ENCODE measurements around the gene ITGA3. TPM values are rescaled to one million over a fixed set of nuclear protein-coding genes. Genes with fewer than 3 reads are reported as not detected.
A peak's percentile ranks its signal among the peaks of the same experiment; 100 is the strongest.

Gene ITGA3
- polyA plus RNA-seq, 1 experiment: 39.9 TPM

DNA sequence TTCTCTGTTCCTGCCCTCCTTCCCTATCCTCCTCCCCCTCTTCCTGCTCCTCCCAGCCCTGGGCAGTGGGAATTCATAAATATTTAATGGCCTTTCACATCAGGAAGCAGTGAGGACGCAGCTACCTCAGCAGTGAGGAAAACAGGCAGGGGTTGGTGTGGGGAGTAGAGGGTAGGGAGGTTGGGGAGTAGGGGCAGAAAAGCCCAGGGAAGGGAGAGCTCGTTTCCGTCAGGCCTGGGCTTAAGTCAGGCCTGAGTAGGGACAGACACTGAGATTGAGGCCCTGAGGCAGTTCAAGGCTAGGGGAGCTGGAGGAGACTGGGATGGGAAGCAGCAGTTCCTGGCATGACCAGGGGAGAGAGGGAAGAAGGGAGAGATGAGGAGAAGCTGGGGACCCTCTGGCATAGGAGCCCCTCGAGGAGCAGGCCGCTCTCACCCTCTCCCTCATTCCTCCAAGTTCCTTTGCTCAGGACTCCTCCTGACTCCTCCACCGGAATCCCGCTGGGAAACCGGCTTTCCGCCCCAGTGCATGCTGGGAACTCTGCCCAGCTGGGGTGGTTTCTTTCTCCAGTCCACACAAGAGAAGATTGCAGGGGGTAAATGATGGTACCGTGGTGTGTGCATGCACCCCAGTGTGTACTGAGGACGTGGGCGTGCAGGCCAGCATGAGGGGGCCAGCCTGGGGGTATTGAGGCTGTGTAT is 67.9 kb downstream of the ITGA3 start:
- Histone ChIP-seq H3K27me3 (ENCODE audit: control insufficient read depth, insufficient read depth, low read length) (peaks cover 2% of the 10 kb centered on the region), H3K4me3 (ENCODE audit: low read depth, low read length) (no peak overlapping the region; the same call in 1 of the 2 replicates), H3K9me3 (ENCODE audit: control insufficient read depth, insufficient read depth, low read length) (no peaks in the 10 kb centered on the region), H3K27ac (ENCODE audit: low read depth, low read length) (peak overlapping the region; percentile 21)
- ChIA-PET CTCF (interaction anchor here (0.6 to 3.9 kb wide), 5 partner anchors 28 to 175 kb away, joined by 3 to 21 read pairs (median 4); partner anchors contain the start of gene PDK2), POLR2A (interaction anchor here (0.5 to 1.5 kb wide), 5 partner anchors 8 to 169 kb away, joined by 3 to 6 read pairs (median 4); no protein-coding TSS in a partner anchor)
- TF ChIP-seq, protein P1, sequence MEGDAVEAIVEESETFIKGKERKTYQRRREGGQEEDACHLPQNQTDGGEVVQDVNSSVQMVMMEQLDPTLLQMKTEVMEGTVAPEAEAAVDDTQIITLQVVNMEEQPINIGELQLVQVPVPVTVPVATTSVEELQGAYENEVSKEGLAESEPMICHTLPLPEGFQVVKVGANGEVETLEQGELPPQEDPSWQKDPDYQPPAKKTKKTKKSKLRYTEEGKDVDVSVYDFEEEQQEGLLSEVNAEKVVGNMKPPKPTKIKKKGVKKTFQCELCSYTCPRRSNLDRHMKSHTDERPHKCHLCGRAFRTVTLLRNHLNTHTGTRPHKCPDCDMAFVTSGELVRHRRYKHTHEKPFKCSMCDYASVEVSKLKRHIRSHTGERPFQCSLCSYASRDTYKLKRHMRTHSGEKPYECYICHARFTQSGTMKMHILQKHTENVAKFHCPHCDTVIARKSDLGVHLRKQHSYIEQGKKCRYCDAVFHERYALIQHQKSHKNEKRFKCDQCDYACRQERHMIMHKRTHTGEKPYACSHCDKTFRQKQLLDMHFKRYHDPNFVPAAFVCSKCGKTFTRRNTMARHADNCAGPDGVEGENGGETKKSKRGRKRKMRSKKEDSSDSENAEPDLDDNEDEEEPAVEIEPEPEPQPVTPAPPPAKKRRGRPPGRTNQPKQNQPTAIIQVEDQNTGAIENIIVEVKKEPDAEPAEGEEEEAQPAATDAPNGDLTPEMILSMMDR (IDR thresholded peaks at IDR 0.05; ENCODE audit: low read depth, low read length): no peak
- DNase-seq (ENCODE audit: low read depth, low spot score): no peak

DNA sequence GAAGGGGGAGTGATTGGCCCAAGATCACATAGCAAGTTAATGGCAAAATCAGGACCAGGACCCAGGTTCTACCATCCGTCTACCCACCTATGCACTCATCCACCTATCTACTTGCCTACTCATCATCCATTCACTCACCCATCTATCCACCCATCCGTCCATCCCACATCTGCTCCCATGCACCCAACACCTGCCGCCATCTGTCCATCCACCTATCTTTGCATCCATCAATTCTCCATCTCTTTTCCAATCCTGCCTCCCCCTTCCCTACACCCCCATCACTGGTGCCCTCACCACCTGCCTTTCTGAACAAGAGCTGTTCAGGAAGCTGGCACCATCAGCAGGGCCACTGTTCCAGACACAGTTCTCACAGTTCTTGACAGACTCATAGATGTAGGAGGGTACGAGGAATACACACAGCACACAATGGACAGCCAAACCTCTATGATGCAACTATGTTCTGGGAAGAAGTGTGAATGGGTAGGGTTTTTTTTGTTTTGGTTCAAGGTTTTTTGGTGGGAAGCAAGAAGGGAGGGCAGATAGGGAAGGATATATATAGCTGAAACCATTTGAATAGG is 69.6 kb downstream of the ITGA3 start:
- ChIA-PET POLR2A (no interaction called here), CTCF (interaction anchor here (1.7 kb wide), 1 partner anchor 32 kb away, joined by 3 read pairs; no protein-coding TSS in a partner anchor)
- DNase-seq (ENCODE audit: low read depth, low spot score): no peak
- TF ChIP-seq, protein P1 (IDR thresholded peaks at IDR 0.05; ENCODE audit: low read depth, low read length): no peak
- no peaks in the 10 kb centered on the region; the same call in 1 of the 2 replicates for H3K9me3 ChIP-seq (ENCODE audit: control insufficient read depth, insufficient read depth, low read length)
- H3K4me3 ChIP-seq (ENCODE audit: low read depth, low read length): no peak overlapping the region
- no peaks in the 10 kb centered on the region for H3K27me3 ChIP-seq (ENCODE audit: control insufficient read depth, insufficient read depth, low read length)
- no peak overlapping the region for H3K27ac ChIP-seq (ENCODE audit: low read depth, low read length)

DNA sequence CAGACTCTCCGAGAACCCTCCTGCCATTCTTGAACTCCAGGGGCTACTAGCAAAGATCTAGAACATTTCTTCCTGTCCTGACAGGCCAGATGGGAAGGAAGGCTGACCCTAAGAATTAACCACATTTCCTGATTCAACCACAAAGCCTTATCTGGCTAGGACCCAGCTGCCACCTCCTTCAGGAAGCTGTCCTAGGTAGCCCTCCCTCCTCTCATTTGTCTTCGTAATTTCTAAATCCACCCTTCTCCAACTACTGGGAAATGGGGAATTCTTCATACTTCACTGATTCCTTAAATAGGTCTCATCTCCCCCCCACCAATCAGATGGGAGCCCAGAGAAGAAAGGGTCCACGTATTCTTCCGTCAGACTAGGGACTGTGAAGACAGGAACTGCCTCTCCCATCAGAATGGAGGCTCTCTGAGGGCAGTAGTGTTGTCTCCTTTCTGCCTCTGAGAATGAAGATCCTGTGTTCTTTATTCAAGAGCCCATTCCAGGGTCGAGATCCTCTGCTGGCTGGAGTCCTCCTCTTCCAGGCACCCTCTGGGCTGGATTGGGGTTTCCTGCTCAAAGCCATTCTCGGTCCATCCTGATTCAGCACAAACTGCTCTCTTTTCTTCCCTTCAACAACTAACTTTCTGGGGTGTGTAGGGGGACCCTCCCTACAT is 71.9 kb downstream of the ITGA3 start:
- H3K9me3 ChIP-seq (ENCODE audit: control insufficient read depth, insufficient read depth, low read length): no peaks in the 10 kb centered on the region; the same call in 1 of the 2 replicates
- H3K27ac ChIP-seq (ENCODE audit: low read depth, low read length): no peak overlapping the region
- H3K4me3 ChIP-seq (ENCODE audit: low read depth, low read length): no peak overlapping the region
- TF ChIP-seq, protein P1 (IDR thresholded peaks at IDR 0.05; ENCODE audit: low read depth, low read length): no peak
- DNase-seq (ENCODE audit: low read depth, low spot score): no peak
- ChIA-PET POLR2A (no interaction called here), CTCF (interaction anchor here (0.5 kb wide), 1 partner anchor 269 kb away, joined by 3 read pairs; no protein-coding TSS in a partner anchor)
- H3K27me3 ChIP-seq (ENCODE audit: control insufficient read depth, insufficient read depth, low read length): no peaks in the 10 kb centered on the region

DNA sequence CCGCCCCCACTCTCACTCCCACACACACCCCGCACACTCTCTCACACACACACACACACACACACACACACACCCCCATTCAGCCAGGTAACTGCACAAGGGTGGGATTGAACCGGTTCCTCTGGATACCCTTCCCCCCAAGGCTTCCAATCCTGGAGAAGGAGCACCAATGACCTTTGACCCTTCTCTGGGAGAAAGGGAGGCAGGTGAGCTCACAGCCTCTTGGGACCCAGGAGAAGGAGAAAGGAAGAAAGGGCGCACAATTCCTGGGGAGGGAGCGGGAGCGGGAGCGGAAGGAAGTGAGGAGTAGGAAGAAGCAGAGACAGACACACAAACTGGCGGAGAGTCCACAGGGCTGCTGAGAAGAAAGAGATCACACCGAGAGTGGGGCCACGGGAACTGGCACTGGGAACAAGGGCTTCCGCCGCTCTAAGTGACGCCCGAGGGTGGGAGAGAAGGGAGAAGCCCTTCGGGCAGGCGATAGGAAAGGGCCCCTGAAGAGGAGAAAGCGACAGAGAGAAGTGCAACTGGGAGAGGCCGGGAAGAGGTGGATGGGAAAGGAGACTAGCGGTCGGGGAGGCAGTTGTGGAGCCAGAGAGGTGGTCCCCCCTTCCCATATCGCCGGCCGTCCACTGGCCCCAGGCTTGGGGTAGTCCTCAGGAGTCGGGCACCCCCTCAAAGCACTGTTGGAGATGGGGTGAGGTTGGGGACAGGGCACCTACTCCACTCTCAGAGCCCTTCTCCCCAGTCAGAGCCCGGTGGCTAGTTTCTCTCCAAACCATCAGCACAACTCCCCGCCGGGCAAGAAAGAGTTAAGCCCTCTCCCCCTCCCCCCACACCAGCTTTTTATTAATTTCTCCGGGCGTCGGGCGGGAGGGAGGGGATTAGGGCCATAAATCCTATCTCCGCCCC is 72.8 kb downstream of the ITGA3 start:
- DNase-seq (ENCODE audit: low read depth, low spot score): no peak
- TF ChIP-seq, protein P1 (IDR thresholded peaks at IDR 0.05; ENCODE audit: low read depth, low read length): no peak
- Histone ChIP-seq H3K9me3 (ENCODE audit: control insufficient read depth, insufficient read depth, low read length) (no peaks in the 10 kb centered on the region; the same call in 1 of the 2 replicates), H3K4me3 (ENCODE audit: low read depth, low read length) (peak overlapping the region; percentile 67), H3K27ac (ENCODE audit: low read depth, low read length) (peak overlapping the region; percentile 52), H3K27me3 (ENCODE audit: control insufficient read depth, insufficient read depth, low read length) (no peaks in the 10 kb centered on the region)
- CTCF ChIA-PET: interaction anchor here (0.6 kb wide), 2 partner anchors 12 to 237 kb away, joined by 3 read pairs; no protein-coding TSS in a partner anchor
- POLR2A ChIA-PET: no interaction called here
